H9 (cell line): ENCODE measurements around the gene ZNF616. TPM values are rescaled to one million over a fixed set of nuclear protein-coding genes. Genes with fewer than 3 reads are reported as not detected.

Source experiments
- DNase-seq: peaks from one replicate; pipeline ENCODE4 v3.0.0-alpha.2; 2017
- H2AFZ ChIP-seq: one replicate; pipeline ENCODE4 v1.6.1; 2013; ENCODE audit warnings: mild to moderate bottlenecking, low read length, control low read depth, moderate library complexity
- H2AK5ac ChIP-seq: 2 replicates; pipeline ENCODE4 v1.6.1; 2013; ENCODE audit warnings: low read length, control low read depth, mixed read lengths; ENCODE audit not compliant: insufficient read length
- H2BK120ac ChIP-seq: one replicate; pipeline ENCODE4 v1.6.1; 2013; ENCODE audit warnings: low read depth, mild to moderate bottlenecking, low read length, control low read depth, inconsistent platforms; ENCODE audit not compliant: poor library complexity, severe bottlenecking
- H2BK12ac ChIP-seq: 2 replicates; pipeline ENCODE4 v1.6.1; 2013; ENCODE audit warnings: low read length, control low read depth, mixed read lengths, low read depth; ENCODE audit not compliant: insufficient read length
- H2BK15ac ChIP-seq: 2 replicates; pipeline ENCODE4 v1.6.1; 2013; ENCODE audit warnings: low read depth, low read length, control low read depth
- H2BK20ac ChIP-seq: one replicate; pipeline ENCODE4 v1.6.1; 2013; ENCODE audit warnings: low read depth, mild to moderate bottlenecking, low read length, control low read depth, inconsistent platforms; ENCODE audit not compliant: poor library complexity, severe bottlenecking
- H2BK5ac ChIP-seq: 2 replicates; pipeline ENCODE4 v1.6.1; 2013; ENCODE audit warnings: low read length, control low read depth, mixed read lengths; ENCODE audit not compliant: insufficient read length
- H3K14ac ChIP-seq: 2 replicates; pipeline ENCODE4 v1.6.1; 2013; ENCODE audit warnings: low read length, control low read depth; ENCODE audit not compliant: insufficient read depth
- H3K18ac ChIP-seq: 2 replicates; pipeline ENCODE4 v1.6.1; 2013; ENCODE audit warnings: low read depth, mild to moderate bottlenecking, mixed read lengths, low read length, control low read depth; ENCODE audit not compliant: insufficient read length
- H3K23ac ChIP-seq: 2 replicates; pipeline ENCODE4 v1.6.1; 2013; ENCODE audit warnings: low read length, control low read depth, mixed read lengths, low read depth; ENCODE audit not compliant: insufficient read length
- H3K23me2 ChIP-seq: 2 replicates; pipeline ENCODE4 v1.6.1; 2013; ENCODE audit warnings: low read depth, mild to moderate bottlenecking, mixed read lengths, low read length, control low read depth; ENCODE audit not compliant: insufficient read length, poor library complexity, severe bottlenecking
- H3K27ac ChIP-seq: 2 replicates; pipeline ENCODE4 v1.5.1; 2013; ENCODE audit warnings: low read length, control low read depth, mixed read lengths, low read depth; ENCODE audit not compliant: insufficient read length
- H3K27me3 ChIP-seq: 2 replicates; pipeline ENCODE4 v1.6.1; 2013; ENCODE audit warnings: low read length, control low read depth, inconsistent platforms; ENCODE audit not compliant: insufficient read depth
- H3K4ac ChIP-seq: 2 replicates; pipeline ENCODE4 v1.6.1; 2013; ENCODE audit warnings: low read depth, mild to moderate bottlenecking, control low read depth, inconsistent platforms, low read length, moderate library complexity
- H3K4me1 ChIP-seq: 2 replicates; pipeline ENCODE4 v1.6.1; 2013; ENCODE audit warnings: low read length, control low read depth, inconsistent platforms; ENCODE audit not compliant: insufficient read depth
- H3K4me2 ChIP-seq: 2 replicates; pipeline ENCODE4 v1.6.1; 2013; ENCODE audit warnings: low read length, control low read depth, mixed read lengths; ENCODE audit not compliant: insufficient read length, insufficient read depth
- H3K56ac ChIP-seq: 2 replicates; pipeline ENCODE4 v1.6.1; 2013; ENCODE audit warnings: low read depth, mild to moderate bottlenecking, mixed read lengths, low read length, control low read depth; ENCODE audit not compliant: insufficient read length
- H3K79me1 ChIP-seq: 2 replicates; pipeline ENCODE4 v1.6.1; 2013; ENCODE audit warnings: low read depth, mild to moderate bottlenecking, moderate library complexity, low read length, control low read depth, inconsistent platforms; ENCODE audit not compliant: insufficient read depth, poor library complexity, severe bottlenecking
- H3K79me2 ChIP-seq: 2 replicates; pipeline ENCODE4 v1.6.1; 2013; ENCODE audit warnings: low read length, control low read depth, inconsistent platforms; ENCODE audit not compliant: insufficient read depth
- H3K9ac ChIP-seq: 2 replicates; pipeline ENCODE4 v1.6.1; 2013; ENCODE audit warnings: low read length, control low read depth, mixed read lengths; ENCODE audit not compliant: insufficient read length; ENCODE audit errors: extremely low read depth
- H3K9me3 ChIP-seq: one replicate; pipeline ENCODE4 v1.6.1; 2013; ENCODE audit warnings: low read depth, low read length, inconsistent platforms; ENCODE audit not compliant: control insufficient read depth
- H3T11ph ChIP-seq: one replicate; pipeline ENCODE4 v1.6.1; 2013; ENCODE audit warnings: mild to moderate bottlenecking, low read length, control low read depth, inconsistent platforms
- H4K20me1 ChIP-seq: one replicate; pipeline ENCODE4 v1.6.1; 2013; ENCODE audit not compliant: control insufficient read depth, insufficient read length, insufficient read depth
- H4K5ac ChIP-seq: 2 replicates; pipeline ENCODE4 v1.6.1; 2013; ENCODE audit warnings: low read depth, mild to moderate bottlenecking, mixed read lengths, low read length, control low read depth; ENCODE audit not compliant: insufficient read length
- H4K8ac ChIP-seq: replicated peaks from 2 replicates; pipeline ENCODE4 v1.6.1; 2013; ENCODE audit warnings: low read length, control low read depth, mixed read lengths, low read depth; ENCODE audit not compliant: insufficient read length
- H4K91ac ChIP-seq: 2 replicates; pipeline ENCODE4 v1.6.1; 2013; ENCODE audit warnings: low read depth, mild to moderate bottlenecking, moderate library complexity, mixed read lengths, low read length, control low read depth; ENCODE audit not compliant: insufficient read length
- H3K27ac Mint-ChIP-seq, 3 experiments: 2 replicates in 2 of 3; 3 replicates in 1 of 3; pipeline ENCODE4 v1.8.0; 2020 to 2021; ENCODE audit warnings: mixed read lengths in 3 of 3, mild to moderate bottlenecking in 1 of 3, moderate library complexity in 1 of 3
- H3K27me3 Mint-ChIP-seq: 2 replicates; pipeline ENCODE4 v1.8.0; 2021; ENCODE audit warnings: low read depth, mild to moderate bottlenecking, moderate library complexity, mixed read lengths
- H3K36me3 Mint-ChIP-seq, 3 experiments: 2 replicates in 2 of 3; 3 replicates in 1 of 3; pipeline ENCODE4 v1.8.0; 2020 to 2021; ENCODE audit warnings: low read depth in 3 of 3, mixed read lengths in 3 of 3; ENCODE audit not compliant: insufficient read depth in 1 of 3
- H3K4me1 Mint-ChIP-seq, 2 experiments: 2 replicates each; pipeline ENCODE4 v1.8.0; 2020; ENCODE audit warnings: mixed read lengths in 2 of 2
- H3K4me3 Mint-ChIP-seq, 2 experiments: 2 replicates in 1 of 2; 3 replicates in 1 of 2; pipeline ENCODE4 v1.8.0; 2020 to 2021; ENCODE audit warnings: mild to moderate bottlenecking in 2 of 2, mixed read lengths in 2 of 2, moderate library complexity in 1 of 2
- H3K9me3 Mint-ChIP-seq, 2 experiments: 2 replicates in 1 of 2; 3 replicates in 1 of 2; pipeline ENCODE4 v1.8.0; 2020; ENCODE audit warnings: mild to moderate bottlenecking in 2 of 2, mixed read lengths in 2 of 2, moderate library complexity in 1 of 2
- CTCF ChIP-seq: fragments of 200-600 bp; sonication (generic); conservative IDR thresholded peaks from 3 replicates; pipeline ENCODE4 v1.8.0; 2021; ENCODE audit warnings: antibody characterized with exemption, mild to moderate bottlenecking
- WGBS: extraction: QIAGEN DNeasy Blood & Tissue Kit; methylation state at CpG from one replicate; pipeline ENCODE4 v1.1.7; 2013; ENCODE audit warnings: missing lambda C conversion rate, low lambda C conversion rate, mixed read lengths; ENCODE audit not compliant: insufficient read length; ENCODE audit errors: extremely low coverage; 5-methylcytosine and 5-hydroxymethylcytosine counted together
- total RNA-seq: library from RNA; stranded (reverse); gene quantifications from 2 replicates; pipeline ENCODE4 v1.2.1, GENCODE V29; 2021

ZNF616 gene
- total RNA-seq, 1 experiment from 2014 or later: 32.0 TPM

DNA sequence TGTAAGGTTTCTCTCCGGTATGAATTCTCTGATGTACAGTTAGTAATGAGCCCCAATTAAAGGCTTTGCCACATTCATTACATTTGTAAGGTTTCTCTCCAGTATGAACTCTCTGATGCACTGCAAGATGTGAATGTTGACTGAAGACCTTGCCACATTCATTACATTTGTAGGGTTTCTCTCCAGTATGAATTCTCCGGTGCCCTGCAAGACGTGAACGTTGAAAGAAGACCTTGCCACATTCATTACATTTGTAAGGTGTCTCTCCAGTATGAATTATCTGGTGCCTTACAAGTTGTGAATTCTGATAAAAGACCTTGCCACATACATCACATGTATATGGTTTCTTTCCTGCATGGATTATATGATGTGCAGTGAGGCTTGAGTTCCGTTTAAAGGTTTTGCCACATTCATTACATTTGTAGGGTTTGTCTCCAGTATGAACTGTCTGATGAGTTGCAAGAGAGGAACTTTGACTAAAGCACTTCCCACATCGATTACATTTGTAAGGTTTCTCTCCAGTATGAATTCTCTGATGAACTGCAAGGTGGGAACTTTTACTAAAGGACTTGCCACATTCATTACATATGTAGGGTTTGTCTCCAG, 73.4 kb downstream of the ZNF616 start:
- H2BK5ac ChIP-seq: no peak overlapping the region
- H2BK15ac ChIP-seq: no peak overlapping the region
- H3K18ac ChIP-seq: no peak overlapping the region
- H2BK20ac ChIP-seq: no peak overlapping the region
- no peak overlapping the region for H3K4me2 ChIP-seq
- H2AFZ ChIP-seq: no peak overlapping the region
- H3K79me2 ChIP-seq: no peaks in the 10 kb centered on the region
- H3T11ph ChIP-seq: no peak overlapping the region
- WGBS: no CpG with 5 or more reads among the region's 6 CpGs
- Mint-ChIP-seq H3K9me3 (peaks cover 88 to 95% of the 10 kb centered on the region in 2 experiments), H3K27ac (no peak overlapping the region), H3K36me3 (peaks cover 85 to 96% (median 91%) of the 10 kb centered on the region in 3 experiments), H3K27me3 (no peaks in the 10 kb centered on the region; the same call in 1 of the 2 replicates), H3K4me1 (no peaks in the 10 kb centered on the region), H3K4me3 (no peak overlapping the region)
- no peaks in the 10 kb centered on the region for H3K27me3 ChIP-seq
- no peak for TF ChIP-seq CTCF
- no peak overlapping the region for H2BK120ac ChIP-seq
- H4K91ac ChIP-seq: no peak overlapping the region
- H3K79me1 ChIP-seq: no peaks in the 10 kb centered on the region
- DNase-seq: no peak
- H3K4ac ChIP-seq: no peak overlapping the region
- H3K14ac ChIP-seq: no peak overlapping the region
- no peaks in the 10 kb centered on the region for H3K4me1 ChIP-seq
- H3K9ac ChIP-seq: no peak overlapping the region
- H3K9me3 ChIP-seq: peaks cover 79% of the 10 kb centered on the region
- H3K23ac ChIP-seq: no peak overlapping the region
- no peaks in the 10 kb centered on the region for H3K23me2 ChIP-seq
- H2BK12ac ChIP-seq: no peak overlapping the region
- no peak overlapping the region for H4K8ac ChIP-seq
- no peak overlapping the region for H2AK5ac ChIP-seq
- no peak overlapping the region for H3K56ac ChIP-seq
- no peak overlapping the region for H4K5ac ChIP-seq
- no peak overlapping the region for H3K27ac ChIP-seq
- H4K20me1 ChIP-seq: no peaks in the 10 kb centered on the region
